LNCAP (cell line): ENCODE results near the gene ZBTB3.

Experiments used
- TF ChIP-seq, protein P1 (sequence below): fragments of 450-650 bp; IDR thresholded peaks from 2 replicates; pipeline ENCODE4 v1.5.1; 2017; ENCODE audit warnings: mild to moderate bottlenecking

Gene ZBTB3

GRCh38 chr11:62716206-62716605 lies 37.8 kb downstream of the ZBTB3 start:
- TF ChIP-seq, protein P1, sequence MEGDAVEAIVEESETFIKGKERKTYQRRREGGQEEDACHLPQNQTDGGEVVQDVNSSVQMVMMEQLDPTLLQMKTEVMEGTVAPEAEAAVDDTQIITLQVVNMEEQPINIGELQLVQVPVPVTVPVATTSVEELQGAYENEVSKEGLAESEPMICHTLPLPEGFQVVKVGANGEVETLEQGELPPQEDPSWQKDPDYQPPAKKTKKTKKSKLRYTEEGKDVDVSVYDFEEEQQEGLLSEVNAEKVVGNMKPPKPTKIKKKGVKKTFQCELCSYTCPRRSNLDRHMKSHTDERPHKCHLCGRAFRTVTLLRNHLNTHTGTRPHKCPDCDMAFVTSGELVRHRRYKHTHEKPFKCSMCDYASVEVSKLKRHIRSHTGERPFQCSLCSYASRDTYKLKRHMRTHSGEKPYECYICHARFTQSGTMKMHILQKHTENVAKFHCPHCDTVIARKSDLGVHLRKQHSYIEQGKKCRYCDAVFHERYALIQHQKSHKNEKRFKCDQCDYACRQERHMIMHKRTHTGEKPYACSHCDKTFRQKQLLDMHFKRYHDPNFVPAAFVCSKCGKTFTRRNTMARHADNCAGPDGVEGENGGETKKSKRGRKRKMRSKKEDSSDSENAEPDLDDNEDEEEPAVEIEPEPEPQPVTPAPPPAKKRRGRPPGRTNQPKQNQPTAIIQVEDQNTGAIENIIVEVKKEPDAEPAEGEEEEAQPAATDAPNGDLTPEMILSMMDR, result no peak

GRCh38 chr11:62715150-62716130 lies 38.5 kb downstream of the ZBTB3 start:
- TF ChIP-seq, protein P1, result no peak

GRCh38 chr11:62713343-62713742 lies 40.6 kb downstream of the ZBTB3 start:
- TF ChIP-seq, protein P1, result no peak

GRCh38 chr11:62712861-62713260 lies 41.1 kb downstream of the ZBTB3 start:
- TF ChIP-seq, protein P1, result no peak

- TF ChIP-seq, protein P1, result no peak
These were observed 41.6 kb downstream of the ZBTB3 start for GRCh38 chr11:62712276-62712812.

DNA sequence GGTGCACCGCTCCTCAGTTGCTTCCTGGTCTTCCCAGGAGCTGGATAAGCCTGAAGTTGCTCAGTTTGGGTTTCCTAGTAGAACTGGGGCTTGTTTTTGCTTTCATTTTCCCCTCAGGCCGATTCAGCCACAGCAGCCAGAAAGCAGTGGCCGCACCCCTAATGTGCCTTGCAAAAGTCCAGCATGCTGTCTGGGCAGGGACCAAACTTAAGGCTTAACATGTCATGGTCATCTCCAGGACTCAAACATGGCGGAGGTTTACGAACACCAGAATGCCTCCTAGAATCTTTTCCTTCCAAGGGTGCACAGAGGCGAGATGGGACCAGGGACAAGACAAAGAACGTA lies 44.0 kb downstream of the ZBTB3 start:
- TF ChIP-seq, protein P1, result no peak

DNA sequence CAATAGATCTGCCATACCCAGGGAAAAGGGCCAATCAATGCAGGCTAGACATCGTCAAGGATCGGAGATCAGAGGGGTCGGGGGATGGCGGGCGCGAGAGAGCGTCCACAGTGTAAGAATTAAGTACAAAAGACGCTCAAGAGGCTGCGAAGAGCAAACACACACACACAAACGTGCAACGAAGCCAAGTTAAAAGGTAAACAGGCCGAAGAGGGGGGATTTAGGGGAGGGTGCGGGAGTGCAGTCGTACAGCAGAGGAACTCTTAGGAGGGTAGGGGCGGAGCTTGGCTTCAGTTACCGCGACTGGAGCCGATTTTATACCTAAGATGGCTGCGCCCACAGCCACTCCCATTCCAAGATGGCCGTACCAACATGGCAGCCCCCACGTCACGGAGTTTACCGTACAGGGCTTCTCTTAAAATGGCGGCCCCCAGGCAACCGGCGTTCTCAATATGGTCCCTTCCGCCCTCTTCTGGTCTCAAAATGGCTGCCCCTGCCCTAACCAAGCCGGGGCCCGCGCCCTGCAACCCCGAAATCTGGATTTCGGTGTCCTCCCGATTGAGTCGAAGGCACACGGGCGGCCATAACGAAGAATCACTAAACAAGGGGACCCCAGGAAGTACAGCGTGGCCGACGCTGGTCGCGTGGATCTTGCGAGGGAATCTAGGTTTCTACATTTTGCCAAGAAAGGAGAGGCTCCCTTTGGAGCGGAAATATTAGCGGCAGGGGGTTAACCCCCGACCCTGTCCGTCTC lies 44.5 kb downstream of the ZBTB3 start:
- TF ChIP-seq, protein P1, result no peak
